Measurements from ENCODE around the gene ADK.

The ADK gene

GRCh38 chr10:74150204-74150989, 624 bp upstream of the ADK start, which contains the start of gene AP3M1:
Gene AP3M1 (minus strand): TSS chr10:74150828. CDS start chr10:74138379, 12,449 bp downstream.
- TF ChIP-seq ZFX (IDR thresholded peaks at IDR 0.05) = peak; percentile 90
- TF ChIP-seq, protein P1, sequence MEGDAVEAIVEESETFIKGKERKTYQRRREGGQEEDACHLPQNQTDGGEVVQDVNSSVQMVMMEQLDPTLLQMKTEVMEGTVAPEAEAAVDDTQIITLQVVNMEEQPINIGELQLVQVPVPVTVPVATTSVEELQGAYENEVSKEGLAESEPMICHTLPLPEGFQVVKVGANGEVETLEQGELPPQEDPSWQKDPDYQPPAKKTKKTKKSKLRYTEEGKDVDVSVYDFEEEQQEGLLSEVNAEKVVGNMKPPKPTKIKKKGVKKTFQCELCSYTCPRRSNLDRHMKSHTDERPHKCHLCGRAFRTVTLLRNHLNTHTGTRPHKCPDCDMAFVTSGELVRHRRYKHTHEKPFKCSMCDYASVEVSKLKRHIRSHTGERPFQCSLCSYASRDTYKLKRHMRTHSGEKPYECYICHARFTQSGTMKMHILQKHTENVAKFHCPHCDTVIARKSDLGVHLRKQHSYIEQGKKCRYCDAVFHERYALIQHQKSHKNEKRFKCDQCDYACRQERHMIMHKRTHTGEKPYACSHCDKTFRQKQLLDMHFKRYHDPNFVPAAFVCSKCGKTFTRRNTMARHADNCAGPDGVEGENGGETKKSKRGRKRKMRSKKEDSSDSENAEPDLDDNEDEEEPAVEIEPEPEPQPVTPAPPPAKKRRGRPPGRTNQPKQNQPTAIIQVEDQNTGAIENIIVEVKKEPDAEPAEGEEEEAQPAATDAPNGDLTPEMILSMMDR (conservative IDR thresholded peaks at IDR 0.05) = no peak
- H3K27ac ChIP-seq = peak within 1 kb of the TSS; percentile 81

DNA sequence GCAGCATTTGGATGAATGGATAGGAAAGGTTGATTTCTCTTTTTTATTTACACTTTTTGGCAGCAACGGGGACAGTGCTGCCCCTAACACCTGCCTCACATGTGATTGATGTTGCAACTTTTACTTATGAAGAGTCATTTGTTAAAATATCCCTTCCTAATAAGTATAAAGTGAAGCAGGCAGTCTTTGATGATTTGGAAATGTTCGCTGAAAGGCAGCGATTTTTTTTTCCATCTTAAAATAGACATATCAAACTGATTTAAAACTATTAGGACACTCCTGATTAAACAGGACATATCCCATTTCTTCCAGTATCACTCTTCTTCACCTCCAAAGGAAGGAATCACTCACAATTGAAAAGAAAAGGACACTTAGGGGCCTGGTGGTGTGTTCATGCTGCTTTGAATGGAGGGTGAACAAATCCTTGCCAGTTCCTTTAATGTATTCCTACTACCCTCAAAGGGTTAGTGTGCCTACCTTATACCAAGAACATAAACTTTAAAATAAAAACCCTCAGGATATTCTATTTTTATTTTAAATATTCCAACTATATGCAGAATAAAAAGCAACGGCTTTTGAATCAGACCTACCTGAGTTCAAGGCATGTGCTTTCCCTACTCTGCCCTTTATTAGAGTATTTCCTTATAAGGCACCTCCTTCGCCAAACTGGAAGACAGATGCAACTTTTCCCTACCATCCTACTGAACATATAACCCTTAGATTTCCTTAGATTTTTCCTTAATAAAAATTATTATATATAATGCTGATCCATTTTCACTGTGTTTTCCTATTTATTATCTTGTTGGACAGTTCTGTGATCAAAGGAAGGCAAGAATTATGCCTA, 1.1 kb downstream of the ADK start:
- TF ChIP-seq, protein P1 (conservative IDR thresholded peaks at IDR 0.05) = no peak
- TF ChIP-seq ZFX (IDR thresholded peaks at IDR 0.05) = no peak
- H3K27ac ChIP-seq = peak overlapping the region; percentile 81

DNA sequence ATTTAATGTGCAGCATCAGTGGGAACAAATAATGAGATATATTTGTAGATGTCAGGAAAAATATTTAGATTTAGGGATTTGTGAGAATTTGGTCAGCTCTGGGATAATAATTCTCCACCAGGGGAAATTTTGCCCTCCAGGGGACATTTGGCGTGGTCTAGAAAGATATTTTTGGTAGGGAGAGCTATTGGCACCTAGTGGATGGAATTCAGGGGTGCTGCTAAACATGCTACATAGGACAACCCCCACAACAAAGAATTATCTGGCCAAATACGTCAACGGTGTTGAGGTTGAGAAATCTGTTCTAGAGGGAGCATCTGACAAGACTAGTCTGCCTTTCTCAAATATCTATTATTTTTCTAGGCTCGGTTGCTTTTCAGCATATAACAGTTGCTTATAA, 2.1 kb downstream of the ADK start:
- no peak for TF ChIP-seq ZFX (IDR thresholded peaks at IDR 0.05)
- TF ChIP-seq, protein P1 (conservative IDR thresholded peaks at IDR 0.05) = no peak; the same call in 1 of the 2 replicates
- H3K27ac ChIP-seq = no peak overlapping the region

- TF ChIP-seq, protein P1 (conservative IDR thresholded peaks at IDR 0.05) = no peak
- no peak for TF ChIP-seq ZFX (IDR thresholded peaks at IDR 0.05)
- no peak overlapping the region for H3K27ac ChIP-seq
These were observed 2.7 kb downstream of the ADK start for GRCh38 chr10:74153676-74154075.

- TF ChIP-seq ZFX (IDR thresholded peaks at IDR 0.05) = no peak
- TF ChIP-seq, protein P1 (conservative IDR thresholded peaks at IDR 0.05) = no peak
- H3K27ac ChIP-seq = no peak overlapping the region
These were observed 5.9 kb downstream of the ADK start for GRCh38 chr10:74156919-74157289.

GRCh38 chr10:74160013-74160412, 9.0 kb downstream of the ADK start:
- H3K27ac ChIP-seq = no peak overlapping the region
- no peak for TF ChIP-seq ZFX (IDR thresholded peaks at IDR 0.05)
- TF ChIP-seq, protein P1 (conservative IDR thresholded peaks at IDR 0.05) = no peak
